ENCODE results near the gene RANBP1. TPM values are rescaled to one million over a fixed set of nuclear protein-coding genes. Genes with fewer than 3 reads are reported as not detected.

RANBP1 gene
- total and polyA plus RNA-seq, 2 of the 13 experiments (the other 11 are each of a cell fraction or from before 2014, with no cell fraction given) = 181 to 492 TPM

GRCh38 chr22:20079745-20080444, 36.0 kb upstream of the RANBP1 start, which contains the start of gene DGCR8 (continued):
- no peak for TF ChIP-seq SNRNP70 (IDR thresholded peaks at IDR 0.05; ENCODE audit: low read depth, low read length)
- no peak for TF ChIP-seq ZNF530 (CRISPR knock-in tag; IDR thresholded peaks at IDR 0.05; ENCODE audit: low read depth)
- no peak for TF ChIP-seq ZEB1 (IDR thresholded peaks at IDR 0.05; ENCODE audit: insufficient replicate concordance, low read depth)
- TF ChIP-seq, protein P1, sequence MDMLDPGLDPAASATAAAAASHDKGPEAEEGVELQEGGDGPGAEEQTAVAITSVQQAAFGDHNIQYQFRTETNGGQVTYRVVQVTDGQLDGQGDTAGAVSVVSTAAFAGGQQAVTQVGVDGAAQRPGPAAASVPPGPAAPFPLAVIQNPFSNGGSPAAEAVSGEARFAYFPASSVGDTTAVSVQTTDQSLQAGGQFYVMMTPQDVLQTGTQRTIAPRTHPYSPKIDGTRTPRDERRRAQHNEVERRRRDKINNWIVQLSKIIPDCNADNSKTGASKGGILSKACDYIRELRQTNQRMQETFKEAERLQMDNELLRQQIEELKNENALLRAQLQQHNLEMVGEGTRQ (IDR thresholded peaks at IDR 0.05; ENCODE audit: low read depth, low read length) = no peak
- TF ChIP-seq, protein P1 (CRISPR knock-in tag; IDR thresholded peaks at IDR 0.05; ENCODE audit: borderline replicate concordance) = no peak
- TF ChIP-seq ZFYVE20 (CRISPR knock-in tag; IDR thresholded peaks at IDR 0.05; ENCODE audit: borderline replicate concordance, low read depth) = peak; percentile 93
- TF ChIP-seq NR2F1 (CRISPR knock-in tag; IDR thresholded peaks at IDR 0.05) = no peak
- peak; percentile 88 for TF ChIP-seq ZNF792 (CRISPR knock-in tag; IDR thresholded peaks at IDR 0.05)
- peak; percentile 82 for TF ChIP-seq KLF6 (CRISPR knock-in tag; IDR thresholded peaks at IDR 0.05)
- no peak for TF ChIP-seq ZNF569 (CRISPR knock-in tag; IDR thresholded peaks at IDR 0.05; ENCODE audit: borderline replicate concordance)
- peak; percentile 79; the same call in 1 of the 2 replicates for TF ChIP-seq ARID2 (CRISPR knock-in tag; IDR thresholded peaks at IDR 0.05; ENCODE audit: borderline replicate concordance)
- TF ChIP-seq EP300 (IDR thresholded peaks at IDR 0.05; ENCODE audit: low read depth in 2 of 2, low read length in 2 of 2) = peak in 1 of 2 experiments; percentile 45; a peak in 1 of 4 replicates
- TF ChIP-seq EP300 (CRISPR knock-in tag; IDR thresholded peaks at IDR 0.05; ENCODE audit: borderline replicate concordance) = peak; percentile 40; the same call in 1 of the 2 replicates
- no peak for TF ChIP-seq KIAA2018 (CRISPR knock-in tag; IDR thresholded peaks at IDR 0.05; ENCODE audit: borderline replicate concordance)
- no peak for TF ChIP-seq GZF1 (CRISPR knock-in tag; IDR thresholded peaks at IDR 0.05)
- TF ChIP-seq TRAFD1 (CRISPR knock-in tag; IDR thresholded peaks at IDR 0.05; ENCODE audit: borderline replicate concordance) = no peak
- no peak for TF ChIP-seq HMG20A (CRISPR knock-in tag; IDR thresholded peaks at IDR 0.05; ENCODE audit: borderline replicate concordance)
